ENCODE measurements around the gene IL24. TPM values are rescaled to one million over a fixed set of nuclear protein-coding genes. Genes with fewer than 3 reads are reported as not detected.

Gene IL24
- polyA plus RNA-seq, 1 of the 3 experiments (the other 2 are of a cell fraction) = 0.03 TPM

- Histone ChIP-seq H3K9me2 (no peaks in the 10 kb centered on the region), H3K27me3 (ENCODE audit: insufficient read depth) (no peaks in the 10 kb centered on the region), H3K4me1 (ENCODE audit: control insufficient read depth in 1 of 2, insufficient read depth in 2 of 2, low read depth in 1 of 2, low read length in 1 of 2) (no peaks in the 10 kb centered on the region), H3K9me3 (no peaks in the 10 kb centered on the region), H3K79me2 (ENCODE audit: insufficient read depth) (no peaks in the 10 kb centered on the region), H3K4me3 (ENCODE audit: low read depth in 2 of 2, low read length in 1 of 2) (no peak overlapping the region), H2AFZ (ENCODE audit: low read depth) (no peak overlapping the region), H3K27ac (ENCODE audit: low read depth in 2 of 2, low read length in 1 of 2) (no peak overlapping the region), H3K36me3 (replicated peaks in 1 of 2; ENCODE audit: control insufficient read depth in 1 of 2, insufficient read depth in 2 of 2, low read length in 1 of 2) (no peaks in the 10 kb centered on the region), H3K4me2 (no peak overlapping the region), H3K9ac (no peak overlapping the region), H4K20me1 (ENCODE audit: insufficient read depth) (no peaks in the 10 kb centered on the region), H3F3A (replicated peaks; ENCODE audit: insufficient read depth) (no peaks in the 10 kb centered on the region)
- POLR2A ChIA-PET = no interaction called here
- TF ChIP-seq RAD21 (IDR thresholded peaks at IDR 0.05; ENCODE audit: low read length) (no peak), SIN3A (IDR thresholded peaks at IDR 0.05; ENCODE audit: borderline replicate concordance, low read depth, low read length) (no peak), PBX3 (IDR thresholded peaks at IDR 0.05) (no peak), MAX (IDR thresholded peaks at IDR 0.05; ENCODE audit: low read depth) (no peak), ELF1 (IDR thresholded peaks at IDR 0.05) (no peak), TCF12 (IDR thresholded peaks at IDR 0.05) (no peak), TAF1 (IDR thresholded peaks at IDR 0.05; ENCODE audit: borderline replicate concordance, low read depth, low read length) (no peak), CHD2 (IDR thresholded peaks at IDR 0.05; ENCODE audit: low read length, partially characterized antibody) (no peak), GATA2 (CRISPR knock-in tag; IDR thresholded peaks at IDR 0.05) (no peak), JUND (IDR thresholded peaks at IDR 0.05) (no peak), MEF2A (IDR thresholded peaks at IDR 0.05; ENCODE audit: borderline replicate concordance, low read depth) (no peak), NFIC (IDR thresholded peaks at IDR 0.05; ENCODE audit: borderline replicate concordance) (no peak), POLR2AphosphoS5 (IDR thresholded peaks at IDR 0.05; ENCODE audit: low read depth, low read length) (no peak), USF2 (IDR thresholded peaks at IDR 0.05; ENCODE audit: borderline replicate concordance, low read depth, low read length) (no peak), TEAD4 (IDR thresholded peaks at IDR 0.05; ENCODE audit: borderline replicate concordance, insufficient read depth) (no peak), EP300 (IDR thresholded peaks at IDR 0.05; ENCODE audit: borderline replicate concordance in 1 of 2, low read depth in 1 of 2, low read length in 1 of 2) (no peak), MXI1 (IDR thresholded peaks at IDR 0.05; ENCODE audit: low read depth, low read length) (no peak), RFX5 (IDR thresholded peaks at IDR 0.05; ENCODE audit: low read length) (no peak), YY1 (IDR thresholded peaks at IDR 0.05; ENCODE audit: low read depth) (no peak)
- TF ChIP-seq, protein P1, sequence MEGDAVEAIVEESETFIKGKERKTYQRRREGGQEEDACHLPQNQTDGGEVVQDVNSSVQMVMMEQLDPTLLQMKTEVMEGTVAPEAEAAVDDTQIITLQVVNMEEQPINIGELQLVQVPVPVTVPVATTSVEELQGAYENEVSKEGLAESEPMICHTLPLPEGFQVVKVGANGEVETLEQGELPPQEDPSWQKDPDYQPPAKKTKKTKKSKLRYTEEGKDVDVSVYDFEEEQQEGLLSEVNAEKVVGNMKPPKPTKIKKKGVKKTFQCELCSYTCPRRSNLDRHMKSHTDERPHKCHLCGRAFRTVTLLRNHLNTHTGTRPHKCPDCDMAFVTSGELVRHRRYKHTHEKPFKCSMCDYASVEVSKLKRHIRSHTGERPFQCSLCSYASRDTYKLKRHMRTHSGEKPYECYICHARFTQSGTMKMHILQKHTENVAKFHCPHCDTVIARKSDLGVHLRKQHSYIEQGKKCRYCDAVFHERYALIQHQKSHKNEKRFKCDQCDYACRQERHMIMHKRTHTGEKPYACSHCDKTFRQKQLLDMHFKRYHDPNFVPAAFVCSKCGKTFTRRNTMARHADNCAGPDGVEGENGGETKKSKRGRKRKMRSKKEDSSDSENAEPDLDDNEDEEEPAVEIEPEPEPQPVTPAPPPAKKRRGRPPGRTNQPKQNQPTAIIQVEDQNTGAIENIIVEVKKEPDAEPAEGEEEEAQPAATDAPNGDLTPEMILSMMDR (IDR thresholded peaks at IDR 0.05) = no peak
- DNase-seq = no peak
- 87% methylated on average over 5 of the region's 5 CpGs for WGBS (ENCODE audit: low lambda C conversion rate)
- CTCF ChIA-PET = interaction anchor here (0.7 to 2.5 kb wide), 4 partner anchors 9 to 165 kb away, joined by 4 to 9 read pairs (median 4); no protein-coding TSS in a partner anchor
Measured at GRCh38 chr1:206899717-206900116, 2.5 kb downstream of the IL24 start.

Measured in SK-N-SH (cell line).